Glomerular endothelial cell (primary cell): Measurements from ENCODE around the gene NTN1. TPM values are rescaled to one million over a fixed set of nuclear protein-coding genes. Genes with fewer than 3 reads are reported as not detected.
"Not testable (repeated sequence)": the region's sequence is repeated elsewhere in the genome, so short reads cannot be mapped to it uniquely, and the experiment has no call there.

Experiments used
- DNase-seq: peaks from one replicate; pipeline ENCODE4 v3.0.0-alpha.2; 2011; ENCODE audit warnings: low read depth, low spot score; ENCODE audit errors: extremely low read depth
- total RNA-seq: library from RNA; depleted of rRNA; stranded (reverse); fragments of >200 nt; gene quantifications from 2 replicates; pipeline ENCODE4 v1.2.3, GENCODE V29; 2015

The NTN1 gene
- total RNA-seq, 1 donor from 2014 or later: 0.82 TPM

DNA sequence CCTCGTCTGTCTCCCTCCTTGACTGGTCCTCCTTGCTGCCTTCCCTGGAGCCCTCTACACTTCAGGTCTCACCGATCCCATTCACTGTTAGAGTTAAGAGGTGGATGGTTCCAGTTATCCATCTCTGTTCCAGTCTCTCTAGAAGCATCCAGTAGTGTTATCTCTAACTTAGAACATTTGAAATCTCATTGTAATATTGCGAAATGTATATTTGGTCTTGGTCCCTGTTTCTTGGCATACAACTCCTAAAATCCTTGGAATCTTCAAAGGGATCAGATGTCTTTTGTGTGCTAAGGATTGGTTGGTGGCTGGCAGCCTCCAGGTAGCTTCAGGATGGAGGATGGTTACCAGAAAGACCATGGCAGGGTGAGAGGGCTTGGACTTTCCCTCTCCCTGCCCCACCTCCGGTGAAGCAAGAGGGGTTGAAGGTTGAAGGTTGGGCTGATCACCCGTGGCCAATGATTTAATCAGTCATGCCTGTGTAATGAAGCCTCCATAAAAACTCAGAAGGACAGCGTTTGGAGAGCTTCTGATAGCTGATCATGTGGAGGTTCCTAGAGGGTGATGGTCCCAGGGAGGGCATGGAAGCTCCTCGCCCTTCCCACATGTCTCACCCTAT lies 59.1 kb downstream of the NTN1 start:
- no peak for DNase-seq

DNA sequence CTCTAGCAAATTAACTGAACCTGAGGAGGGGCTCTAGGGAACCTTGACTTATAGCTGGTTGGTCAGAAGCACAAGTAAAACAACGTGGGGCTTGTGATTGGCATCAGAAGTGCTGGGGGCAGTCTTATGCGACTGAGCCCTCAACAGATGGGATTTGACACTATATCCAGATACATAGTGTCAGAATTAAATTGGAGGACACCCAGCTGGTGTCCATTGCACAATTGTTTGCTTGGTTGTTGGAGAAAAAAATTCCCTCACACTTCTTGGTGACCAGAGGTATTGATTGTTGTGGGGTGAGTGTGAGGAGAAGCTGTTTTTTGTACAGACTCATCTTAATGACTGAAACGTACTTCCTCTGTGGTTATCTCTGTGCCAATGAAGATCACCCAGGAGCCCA lies 59.7 kb downstream of the NTN1 start:
- DNase-seq: no peak

DNA sequence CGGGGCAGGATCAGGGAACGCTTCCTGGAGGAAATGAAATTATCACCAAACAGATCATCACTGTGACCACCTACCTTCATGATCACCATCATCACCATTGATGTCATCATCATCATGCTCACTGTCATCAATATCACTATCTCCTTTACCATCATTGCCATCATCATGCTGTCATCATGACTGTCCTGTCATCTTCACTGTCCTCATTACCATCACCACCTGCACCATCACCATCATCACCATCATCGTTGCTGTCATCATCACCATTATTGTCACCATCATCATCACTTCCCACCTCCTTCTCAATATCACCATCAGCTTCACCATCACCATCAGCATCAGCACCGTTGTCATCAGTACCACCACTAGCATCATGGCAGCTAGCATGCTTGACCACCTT lies 65.3 kb downstream of the NTN1 start:
- no peak for DNase-seq

DNA sequence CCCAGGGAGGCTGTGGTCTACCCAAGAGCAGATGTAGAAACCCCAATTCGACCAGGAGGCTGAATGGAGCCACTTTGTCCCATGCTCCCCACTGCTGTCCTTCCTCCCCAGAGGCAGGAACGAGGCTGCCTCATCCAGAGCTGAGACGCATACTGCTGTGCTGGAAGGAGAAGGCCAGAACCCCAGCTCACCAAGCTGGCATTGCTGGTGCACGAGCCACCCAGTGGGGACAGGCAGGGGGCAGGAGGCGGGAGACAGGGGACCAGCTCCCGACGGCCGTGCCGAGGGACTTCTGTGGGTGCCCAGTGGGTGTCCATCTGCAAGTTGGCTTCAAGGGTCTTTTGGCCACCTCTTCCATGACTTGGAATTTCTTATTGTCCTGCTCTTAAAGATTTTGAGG lies 66.6 kb downstream of the NTN1 start:
- no peak for DNase-seq

DNA sequence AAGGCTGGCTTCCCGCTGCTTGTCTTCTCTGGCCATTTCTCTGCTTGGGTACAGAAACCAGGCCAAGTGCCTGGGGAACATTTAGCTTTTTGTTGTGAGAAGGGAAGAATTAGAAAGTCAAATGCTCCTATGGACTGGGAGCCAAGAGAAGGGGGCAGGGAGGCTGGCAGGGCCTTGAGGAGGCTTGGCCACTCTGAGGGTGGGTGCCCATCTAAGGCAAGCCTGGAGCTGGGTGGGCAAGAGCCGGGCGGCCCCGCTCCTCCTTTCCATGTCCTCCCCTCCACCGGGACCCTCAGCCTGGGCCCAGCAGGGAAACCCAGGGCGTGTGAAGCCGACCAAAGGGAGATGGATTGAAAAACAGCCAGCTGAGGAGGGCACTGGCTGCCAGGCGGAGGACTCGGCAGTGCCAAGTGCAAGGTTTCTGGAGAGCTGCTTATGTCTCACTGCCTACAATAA lies 69.4 kb downstream of the NTN1 start:
- DNase-seq: no peak

DNA sequence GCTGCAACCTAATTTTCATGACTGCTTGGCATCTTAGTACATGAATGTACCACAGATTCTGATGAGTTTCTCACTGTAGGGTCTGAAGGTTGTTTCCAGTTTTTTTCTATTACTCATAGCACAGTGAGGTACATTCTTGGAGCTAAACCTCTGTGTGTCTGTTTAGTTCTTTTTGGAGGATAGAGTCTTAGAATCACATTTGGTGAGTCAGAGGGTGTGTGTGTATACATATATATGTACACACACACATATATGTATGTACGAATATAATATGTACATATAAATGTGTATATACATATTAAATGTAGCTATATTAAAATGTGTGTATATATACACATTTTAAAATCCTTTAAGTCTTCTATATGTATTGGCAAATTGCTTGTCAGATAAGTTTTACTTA lies 72.9 kb downstream of the NTN1 start:
- DNase-seq: no peak

DNA sequence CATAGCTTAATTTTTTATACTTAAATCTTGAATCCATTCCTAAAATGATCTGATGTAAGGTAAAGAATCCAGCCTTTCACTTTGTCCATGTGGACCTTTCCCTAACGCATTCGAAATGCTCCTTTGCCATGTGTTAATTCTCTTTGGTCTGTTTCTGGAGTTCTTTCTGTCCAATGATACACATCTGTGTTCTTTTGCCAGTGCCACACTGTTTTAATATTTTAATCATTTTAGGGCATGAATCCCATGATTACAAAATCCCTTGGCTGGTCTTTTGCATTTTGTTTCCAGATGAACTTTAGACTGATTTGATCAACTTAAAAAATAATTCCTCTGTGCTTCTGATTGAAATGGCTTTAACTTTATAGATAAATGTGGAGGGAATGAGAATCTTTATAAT lies 74.1 kb downstream of the NTN1 start:
- DNase-seq: no peak

DNA sequence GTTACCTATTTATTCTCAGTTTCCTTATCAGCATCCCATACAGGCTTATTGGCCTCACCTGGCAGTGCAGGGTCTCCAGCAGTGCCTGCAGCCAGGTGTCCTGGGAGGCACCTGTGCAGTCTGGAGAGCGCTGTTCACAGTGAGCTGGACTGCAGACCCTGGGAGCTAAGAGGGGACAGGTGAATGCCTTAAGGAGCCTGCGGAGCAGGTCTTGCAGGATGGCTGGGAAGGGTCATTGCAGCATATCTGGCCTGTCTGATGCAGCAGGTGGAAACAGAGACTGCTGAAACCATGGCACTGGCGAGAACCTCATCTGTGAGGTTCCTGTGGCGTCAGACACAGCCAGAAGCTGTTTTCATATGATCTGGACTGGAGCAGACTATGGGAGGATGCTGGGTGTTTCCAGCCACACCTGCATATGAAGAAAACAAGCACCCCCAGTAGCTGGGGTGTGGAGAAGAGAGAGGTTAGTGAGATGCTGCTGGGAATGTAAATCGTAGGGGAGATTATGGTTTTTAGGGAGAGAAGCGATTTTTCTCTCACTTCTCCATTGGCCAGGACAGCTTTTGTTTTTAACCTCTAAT lies 77.0 kb downstream of the NTN1 start:
- DNase-seq: no peak

DNA sequence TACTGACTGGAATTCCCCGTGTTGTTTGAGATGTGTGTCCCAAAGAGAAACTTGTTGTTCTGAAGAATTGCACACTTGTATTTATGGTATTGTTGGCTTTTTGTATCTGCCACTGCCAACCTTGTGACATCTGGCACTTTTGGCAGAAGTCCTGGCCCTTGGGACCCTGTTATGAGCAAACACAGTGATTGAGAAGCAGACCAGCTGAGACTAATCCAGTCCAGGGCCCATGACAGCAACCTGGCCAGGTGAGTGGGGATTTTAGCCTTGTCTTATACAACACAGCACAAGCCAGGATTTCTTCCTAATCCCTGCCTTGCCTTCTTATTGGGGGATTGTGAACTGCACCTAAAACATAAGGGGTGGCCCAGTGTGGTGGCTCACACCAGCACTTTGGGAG lies 80.0 kb downstream of the NTN1 start:
- no peak for DNase-seq

DNA sequence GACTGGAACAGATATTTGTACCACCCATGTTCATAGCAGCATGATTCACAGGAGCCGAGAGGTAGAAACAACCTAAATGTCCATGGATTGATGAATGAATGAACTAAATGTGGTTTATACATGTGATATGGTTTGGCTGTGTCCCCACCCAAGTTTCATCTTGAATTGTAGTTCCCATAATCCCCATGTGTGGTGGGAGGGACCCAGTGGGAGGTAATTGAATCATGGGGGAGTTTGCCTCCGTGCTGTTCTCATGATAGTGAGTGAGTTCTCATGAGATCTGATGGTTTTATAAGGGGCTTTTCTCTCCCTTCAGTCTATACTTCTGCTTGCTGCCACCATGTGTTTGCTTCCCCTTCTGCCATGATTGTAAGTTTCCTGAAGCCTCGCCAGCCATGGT lies 81.9 kb downstream of the NTN1 start:
- DNase-seq: not testable (repeated sequence)

DNA sequence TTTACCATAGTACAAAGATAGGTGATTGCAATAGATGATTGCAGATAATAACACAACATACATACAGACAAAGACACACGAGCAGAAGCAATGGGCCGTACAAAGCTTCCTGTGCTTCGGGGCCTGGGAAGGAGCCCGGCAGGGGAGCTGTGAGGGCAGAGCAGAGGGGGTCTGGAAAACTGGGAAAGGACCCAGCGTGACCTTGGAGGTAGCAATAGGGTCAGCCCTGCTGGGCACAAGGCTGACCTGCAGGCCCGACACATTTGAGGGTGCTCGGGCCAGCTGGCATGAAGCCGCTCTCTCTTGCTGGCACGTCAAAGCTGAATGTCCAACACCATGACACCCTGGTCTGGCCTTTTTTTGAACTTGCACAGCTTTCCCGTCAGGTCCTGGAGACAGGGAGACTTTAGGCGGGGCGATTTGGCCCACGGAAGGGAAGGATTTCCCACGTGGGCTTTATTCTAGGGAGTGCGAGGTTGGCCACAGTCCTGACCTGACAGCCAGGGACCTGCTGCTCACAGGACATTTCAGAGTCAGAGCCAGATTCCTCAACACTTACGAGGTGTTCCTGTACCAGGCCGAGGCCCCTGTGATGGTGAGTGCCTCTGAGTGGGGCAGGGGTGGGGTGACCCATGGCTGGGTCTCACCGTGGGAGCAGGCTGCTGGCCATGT lies 83.2 kb downstream of the NTN1 start:
- DNase-seq: no peak

DNA sequence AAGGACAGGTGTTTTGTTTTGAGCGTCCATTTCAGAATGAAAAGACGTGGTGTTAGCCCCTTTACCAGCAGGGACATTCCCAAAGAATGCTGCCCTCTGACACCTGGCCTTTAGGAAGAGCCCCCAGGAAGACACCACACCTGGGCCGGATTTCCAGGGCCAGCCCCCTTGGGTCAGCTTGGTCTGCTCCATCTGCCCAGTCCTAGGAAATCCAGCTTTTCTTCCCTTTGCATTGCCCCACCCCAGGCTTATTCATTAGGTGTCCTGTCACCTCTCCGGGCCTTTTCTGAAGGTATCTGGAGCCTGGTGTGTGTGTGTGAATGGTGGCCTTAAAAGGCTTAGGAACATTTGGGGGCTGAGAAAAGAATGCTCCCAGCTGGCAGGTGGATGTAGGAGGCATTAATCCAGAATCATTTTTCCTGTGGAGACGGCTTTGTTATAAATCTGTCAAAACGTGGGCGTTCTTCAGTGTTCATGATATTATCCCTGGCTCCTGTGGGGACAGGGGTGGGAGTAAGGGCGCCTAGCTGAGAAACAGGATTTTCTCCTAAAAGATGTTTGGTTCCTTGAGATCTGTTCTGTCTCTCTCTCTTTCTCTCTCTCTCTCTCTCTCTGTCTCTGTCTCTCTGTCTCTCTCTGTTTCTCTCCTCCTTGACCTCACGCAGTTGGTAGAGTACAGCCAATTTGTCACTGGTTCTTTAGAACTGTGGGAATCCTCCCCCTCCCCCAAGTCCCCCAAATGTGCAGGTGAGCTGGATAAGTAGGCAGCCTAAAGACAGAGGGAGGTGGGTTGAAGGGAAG lies 84.0 kb downstream of the NTN1 start:
- DNase-seq: no peak

DNA sequence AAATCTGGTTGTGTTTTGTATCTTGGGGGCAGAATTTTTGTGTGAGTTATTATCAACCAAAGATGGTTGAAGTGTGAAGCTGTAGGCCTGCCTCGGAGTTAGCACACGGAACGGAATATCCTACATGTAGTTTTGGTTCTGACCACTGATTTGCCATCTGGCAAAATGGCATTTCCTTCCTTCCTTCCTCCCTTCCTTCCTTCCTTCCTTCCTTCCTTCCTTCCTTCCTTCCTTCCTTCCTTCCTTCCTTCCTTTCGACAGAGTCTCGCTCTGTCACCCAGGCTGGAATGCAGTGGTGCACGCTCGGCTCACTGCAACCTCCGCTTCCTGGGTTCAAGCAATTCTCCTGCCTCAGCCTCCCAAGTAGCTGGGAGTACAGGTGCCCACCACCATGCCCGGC lies 85.0 kb downstream of the NTN1 start:
- not testable (repeated sequence) for DNase-seq

DNA sequence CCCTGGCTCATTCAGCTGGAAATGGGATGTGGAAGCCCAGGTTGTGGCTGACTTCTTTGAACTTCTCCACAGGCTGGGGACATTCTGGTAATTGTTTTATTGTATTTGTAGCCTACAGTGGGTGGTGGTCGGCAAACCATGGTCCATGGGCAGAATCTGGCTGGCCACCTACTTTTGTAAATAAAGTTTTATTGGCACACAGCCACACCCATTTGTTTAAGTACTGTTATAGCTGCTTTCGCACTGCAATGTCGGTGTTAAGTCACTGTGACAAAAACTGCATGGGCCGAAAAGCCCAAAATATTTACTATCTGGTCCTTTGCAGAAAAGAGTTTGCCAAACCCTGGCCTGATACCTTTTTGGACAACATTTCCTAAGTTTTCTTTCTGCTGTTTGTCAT lies 86.2 kb downstream of the NTN1 start:
- DNase-seq: no peak

DNA sequence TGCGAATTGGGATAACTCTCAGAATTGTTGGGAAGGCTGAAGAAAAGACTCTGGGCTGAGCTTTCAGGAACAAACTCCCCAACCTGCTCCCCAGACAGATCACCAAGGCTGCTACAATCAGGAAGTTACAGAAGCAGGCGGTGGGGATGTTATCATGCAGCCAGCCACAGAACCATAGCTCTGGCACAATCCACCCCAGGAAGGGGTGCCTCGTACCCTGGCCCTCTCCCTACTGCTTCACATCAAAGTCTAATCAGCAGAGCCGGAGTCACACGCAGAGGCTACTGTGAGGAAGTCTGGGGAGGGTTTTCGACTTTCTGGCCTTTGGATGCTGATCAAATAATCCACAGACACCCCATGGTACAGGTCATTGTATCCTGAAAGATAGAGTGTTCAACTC lies 86.8 kb downstream of the NTN1 start:
- DNase-seq: no peak

DNA sequence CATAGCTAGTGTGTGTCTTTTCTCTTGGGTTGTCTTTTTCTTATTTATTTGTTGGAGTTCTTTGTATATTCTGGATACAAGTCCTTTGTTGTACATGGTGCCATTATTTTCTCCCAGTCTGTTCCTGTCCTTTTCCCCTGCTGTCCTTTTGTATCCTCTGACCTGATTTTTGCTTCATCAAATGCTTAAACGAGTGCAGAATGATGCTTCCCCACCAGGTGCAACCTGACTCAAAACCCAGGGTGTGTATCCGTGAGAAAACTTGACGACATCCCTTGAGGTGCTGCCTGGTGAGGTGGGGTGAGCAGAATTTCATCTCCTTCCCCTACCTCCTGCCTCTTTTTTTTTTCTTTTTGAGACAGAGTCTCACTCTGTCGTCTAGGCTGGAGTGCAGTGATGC lies 88.6 kb downstream of the NTN1 start:
- no peak for DNase-seq

DNA sequence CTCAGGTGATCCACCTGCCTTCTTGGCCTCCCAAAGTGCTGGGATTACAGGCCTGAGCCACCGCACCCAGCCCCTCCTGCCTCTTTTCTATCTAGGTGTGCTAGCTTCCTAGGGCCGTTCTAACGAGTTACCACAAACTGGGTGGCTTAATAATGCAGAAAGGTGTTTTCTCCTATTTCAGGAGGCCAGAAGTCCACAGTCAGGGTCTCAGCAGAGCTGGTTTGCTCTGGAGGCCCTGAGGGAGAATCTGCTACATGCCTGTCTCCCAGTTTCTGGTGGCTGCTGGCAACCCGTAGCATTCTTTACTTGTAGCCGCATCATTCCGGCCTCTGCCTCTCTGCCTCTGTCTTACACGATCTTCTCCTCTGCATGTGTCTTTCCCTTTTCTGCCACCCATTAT lies 89.2 kb downstream of the NTN1 start:
- no peak for DNase-seq

DNA sequence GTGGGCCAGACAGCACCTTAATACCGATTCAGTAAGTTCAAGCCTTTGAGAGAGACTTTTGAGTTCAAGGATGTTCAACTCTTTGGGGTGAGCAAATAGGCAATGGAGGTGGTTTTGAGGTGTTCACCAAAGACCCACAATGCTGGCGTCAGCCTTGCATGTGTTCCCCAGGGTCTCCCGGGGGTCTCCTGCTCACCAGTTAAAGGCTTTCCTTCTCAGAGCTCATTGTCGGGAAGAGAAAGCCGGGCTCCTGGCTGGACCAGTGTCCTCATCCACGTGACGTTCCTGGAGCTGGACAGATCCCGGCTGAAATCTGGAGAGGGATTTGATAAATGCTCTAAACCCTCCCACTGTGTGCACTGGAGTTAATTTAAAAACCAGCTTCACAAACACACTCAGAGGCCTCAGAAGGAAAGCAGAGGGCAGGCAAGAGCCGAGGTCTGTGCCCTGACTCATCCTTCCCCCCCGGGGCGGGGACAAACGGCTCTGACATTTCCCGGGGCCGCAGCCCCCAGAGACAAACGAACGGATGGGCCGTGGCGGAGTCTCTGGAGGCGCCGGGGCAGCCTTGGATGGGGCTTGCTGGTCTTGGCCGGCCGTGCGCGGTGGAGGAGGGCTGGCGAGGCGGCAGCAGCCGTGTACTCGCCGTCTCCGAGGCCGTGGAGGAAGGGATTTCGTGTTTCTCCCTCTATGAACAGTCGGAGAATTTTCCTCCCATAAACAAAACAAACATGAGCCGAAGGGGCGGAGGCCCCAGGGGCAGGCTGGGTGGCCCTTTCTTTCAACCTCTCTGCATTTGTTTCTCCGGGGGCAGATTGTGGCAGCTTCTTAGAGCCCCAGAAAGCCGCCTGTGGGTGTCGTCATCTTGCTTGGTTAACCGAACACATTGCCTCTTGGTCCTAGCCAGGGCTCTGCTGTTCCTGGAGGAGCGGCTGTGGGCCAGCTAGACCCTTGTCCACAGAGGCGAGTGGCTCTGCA lies 94.2 kb downstream of the NTN1 start:
- no peak for DNase-seq

DNA sequence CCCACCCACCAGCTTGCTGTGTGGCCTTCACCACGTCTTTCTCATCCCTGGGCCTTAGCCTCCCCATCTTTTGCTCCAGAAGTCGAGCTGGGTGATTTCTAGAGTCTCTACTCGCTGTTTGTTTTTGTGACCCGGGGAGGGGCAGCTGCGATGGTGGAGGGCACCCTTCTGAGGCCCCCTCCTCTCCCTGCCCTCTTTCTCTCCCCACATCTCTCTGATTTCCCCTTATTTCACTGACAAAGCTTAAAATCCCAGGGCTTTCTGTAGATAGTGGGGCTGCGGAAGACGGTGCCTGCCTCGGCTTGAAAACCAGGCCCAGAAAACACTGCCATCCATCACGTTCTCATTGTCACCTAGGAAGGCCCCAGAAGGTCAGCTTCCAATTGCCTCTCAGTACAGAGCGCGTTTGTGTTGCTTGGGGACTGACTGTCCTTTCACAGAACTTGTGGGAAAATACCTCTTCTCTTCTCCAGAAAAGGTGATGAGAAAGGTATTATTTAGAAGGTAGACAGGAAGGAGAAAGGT lies 95.1 kb downstream of the NTN1 start:
- DNase-seq: no peak

DNA sequence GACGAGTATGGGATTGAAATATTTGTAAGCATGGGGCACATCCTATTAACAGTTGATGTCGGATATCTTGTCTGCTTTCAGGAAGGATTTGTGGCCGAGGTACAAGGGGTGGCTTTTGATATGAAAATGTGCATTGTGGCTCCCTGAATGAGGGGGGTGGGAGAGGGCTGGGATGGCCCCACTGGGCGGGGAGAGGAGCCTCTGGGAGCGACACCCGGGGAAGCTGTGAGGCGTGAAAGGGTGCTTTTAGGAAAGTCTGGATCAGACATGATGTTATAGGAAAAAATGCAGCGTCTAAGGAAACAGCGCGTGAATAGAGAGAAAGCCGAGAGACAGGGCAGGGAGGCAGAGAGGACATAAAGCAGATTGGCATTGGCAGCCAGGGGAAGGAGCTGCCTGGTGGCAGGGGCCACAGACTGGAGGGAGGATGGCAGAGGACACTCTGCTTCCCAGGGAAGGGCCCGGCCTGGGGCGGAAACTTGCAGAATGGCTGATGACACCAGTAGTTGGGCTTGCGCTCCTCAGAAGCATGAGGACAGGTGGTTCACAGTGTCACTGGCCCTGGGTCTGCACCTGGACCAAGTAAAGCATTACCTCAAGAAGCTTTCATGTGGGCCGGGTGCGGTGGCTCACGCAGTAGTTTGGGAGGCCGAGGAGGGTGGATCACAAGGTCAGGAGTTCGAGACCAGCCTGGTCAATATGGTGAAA lies 95.7 kb downstream of the NTN1 start:
- no peak for DNase-seq
